HEK293 (cell line): ENCODE measurements around the gene STX18.

ENCODE experiments used
- KLF1 ChIP-seq: fragments of 450-650 bp; formaldehyde crosslinking; IDR thresholded peaks from 2 replicates; pipeline ENCODE4 v1.5.1; 2016; ENCODE audit warnings: missing biosample characterization, missing genetic modification characterization
- ZNF302 ChIP-seq: fragments of 450-650 bp; formaldehyde crosslinking; IDR thresholded peaks from 2 replicates; pipeline ENCODE4 v1.5.1; 2016; ENCODE audit warnings: missing biosample characterization, missing genetic modification characterization, low read depth
- ZNF37A ChIP-seq: fragments of 450-650 bp; IDR thresholded peaks from 2 replicates; pipeline ENCODE4 v1.5.1; 2018; ENCODE audit warnings: missing biosample characterization, missing genetic modification characterization
- ZNF792 ChIP-seq: fragments of 450-650 bp; formaldehyde crosslinking; IDR thresholded peaks from 2 replicates; pipeline ENCODE4 v1.5.1; 2016; ENCODE audit warnings: missing biosample characterization, missing genetic modification characterization

DNA sequence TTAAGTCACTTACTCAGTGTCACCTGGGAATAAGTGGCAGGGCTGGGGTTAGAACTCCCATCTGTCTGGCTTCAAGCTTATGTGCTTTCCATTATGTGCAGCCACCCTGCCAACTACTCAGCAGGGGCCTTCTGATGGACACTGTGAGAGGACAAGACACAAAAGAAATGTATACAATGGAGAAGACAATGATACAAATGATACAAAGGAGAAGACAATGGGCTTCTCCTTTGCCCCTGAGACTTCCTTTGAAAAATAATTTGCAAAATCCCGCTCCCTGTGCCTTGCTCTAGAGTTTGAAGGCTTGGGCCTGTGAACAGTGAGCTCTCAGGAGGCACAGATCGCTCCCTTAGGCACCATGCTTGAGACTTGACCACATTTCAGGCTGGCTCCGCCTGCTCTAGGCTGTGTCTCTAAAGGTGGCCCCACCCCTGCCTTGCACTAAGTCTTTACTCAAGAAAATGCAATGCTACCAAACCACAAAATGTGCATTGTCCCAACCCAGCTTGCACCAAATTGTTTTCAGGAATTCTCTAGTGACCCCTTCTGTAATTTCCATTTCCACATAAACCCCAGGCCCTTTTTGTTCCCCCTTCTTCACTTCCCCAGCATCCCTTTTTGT lies 27.1 kb upstream of the STX18 start:
- TF ChIP-seq ZNF37A (tag by site-specific recombination): no peak
- no peak for TF ChIP-seq KLF1 (tag by site-specific recombination)
- TF ChIP-seq ZNF302 (tag by site-specific recombination): no peak
- TF ChIP-seq ZNF792 (tag by site-specific recombination): no peak
